Activated effector memory CD4-positive, alpha-beta T cell treated with Interleukin-2 at 50 U/mL for 16 hours (primary cell): ENCODE results near the gene TMTC1.

Experiments used
- DNase-seq: peaks from one replicate; pipeline ENCODE4 v3.0.0-alpha.2; 2020

TMTC1 gene

GRCh38 chr12:29778531-29778930 is 5.2 kb downstream of the TMTC1 start:
- no peak for DNase-seq

DNA sequence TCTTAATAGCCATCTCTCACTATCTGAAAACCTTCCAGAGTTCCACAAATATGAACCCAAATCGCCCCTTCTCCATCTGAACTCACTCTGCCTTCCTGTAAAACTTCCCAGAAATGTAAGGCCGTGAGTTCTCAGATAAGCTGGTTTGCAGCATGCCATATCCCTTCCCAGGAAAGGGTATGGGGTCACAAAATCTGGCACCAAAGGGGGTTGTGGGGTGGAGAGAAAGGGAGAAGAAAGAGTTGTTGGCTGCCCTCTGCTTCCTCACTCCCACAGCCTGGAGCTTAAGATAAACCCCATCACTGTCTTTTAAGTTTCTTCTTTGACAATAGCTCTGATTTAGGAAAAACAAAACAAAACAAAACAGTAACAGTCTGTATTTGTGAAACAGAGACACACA is 10.7 kb downstream of the TMTC1 start:
- no peak for DNase-seq

- DNase-seq = no peak
Observed at GRCh38 chr12:29771786-29772185, 12.0 kb downstream of the TMTC1 start.

- no peak for DNase-seq
Observed at GRCh38 chr12:29771165-29771564, 12.6 kb downstream of the TMTC1 start.

DNA sequence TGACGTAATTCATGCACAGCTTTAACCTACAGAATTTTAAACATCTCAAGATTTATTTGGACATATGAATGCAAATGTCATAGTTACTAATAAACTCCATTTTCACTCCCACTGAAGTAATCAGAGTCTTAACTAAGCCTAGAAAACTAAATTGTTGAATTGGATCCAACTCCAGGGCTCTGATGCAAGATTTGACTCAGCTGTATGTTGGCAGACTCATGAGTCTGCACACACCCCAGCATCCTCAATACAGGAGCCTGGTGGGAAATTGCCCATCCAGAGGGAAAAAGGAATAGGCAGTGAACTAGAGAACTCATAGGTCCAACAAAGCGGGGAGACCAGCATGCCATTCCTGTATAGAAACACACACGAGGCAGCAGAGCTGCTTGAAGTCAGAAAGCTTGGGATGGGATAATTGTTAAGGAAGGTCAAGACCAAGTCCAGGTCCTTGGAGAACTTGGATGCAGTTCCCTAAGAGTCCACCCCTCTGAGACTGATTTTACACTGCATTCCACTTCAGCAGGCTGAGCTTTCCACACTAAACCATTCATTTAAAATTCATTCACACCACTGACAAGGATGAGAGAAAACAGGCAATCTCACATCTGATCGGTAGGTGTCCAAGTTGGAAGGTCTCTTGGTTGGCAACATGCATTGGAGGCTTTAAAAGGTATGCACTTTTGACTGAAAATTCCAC is 14.4 kb downstream of the TMTC1 start:
- no peak for DNase-seq

DNA sequence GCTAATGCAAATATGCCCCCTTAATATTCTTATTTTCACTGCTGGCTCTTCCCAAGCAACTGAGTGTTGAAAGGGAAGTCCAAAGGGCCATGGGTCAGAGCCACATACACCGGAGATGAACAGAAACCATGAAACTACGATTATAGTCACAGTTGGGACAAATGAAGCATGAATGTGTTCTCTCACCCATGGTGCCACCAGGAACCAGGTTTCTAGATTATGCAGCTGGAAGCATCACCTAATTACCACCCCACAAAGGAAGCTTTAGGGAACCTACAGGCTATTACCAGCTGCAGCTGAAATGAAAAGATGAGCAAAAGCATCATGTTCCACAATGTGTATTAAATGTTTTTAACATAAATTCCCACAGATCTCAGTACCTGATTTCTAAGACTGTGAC is 15.4 kb downstream of the TMTC1 start:
- DNase-seq = no peak

DNA sequence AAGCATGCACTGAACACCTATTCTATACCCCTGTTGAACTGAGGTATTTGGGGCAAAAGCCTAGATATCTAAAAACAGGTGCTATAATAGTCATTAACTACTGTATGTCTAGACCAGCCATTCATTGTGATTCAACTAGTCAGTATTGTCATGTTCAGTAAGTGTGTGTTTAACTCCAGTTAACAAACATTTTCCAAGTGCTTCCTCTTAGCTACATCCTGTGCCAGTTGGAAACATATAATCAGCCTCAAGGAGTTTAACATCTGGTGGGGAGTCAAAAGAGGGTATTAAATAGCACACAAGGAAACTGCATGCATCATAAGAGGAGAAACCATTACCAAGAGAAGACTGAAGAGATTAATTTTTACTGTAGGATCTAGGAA is 20.4 kb downstream of the TMTC1 start:
- DNase-seq = no peak

DNA sequence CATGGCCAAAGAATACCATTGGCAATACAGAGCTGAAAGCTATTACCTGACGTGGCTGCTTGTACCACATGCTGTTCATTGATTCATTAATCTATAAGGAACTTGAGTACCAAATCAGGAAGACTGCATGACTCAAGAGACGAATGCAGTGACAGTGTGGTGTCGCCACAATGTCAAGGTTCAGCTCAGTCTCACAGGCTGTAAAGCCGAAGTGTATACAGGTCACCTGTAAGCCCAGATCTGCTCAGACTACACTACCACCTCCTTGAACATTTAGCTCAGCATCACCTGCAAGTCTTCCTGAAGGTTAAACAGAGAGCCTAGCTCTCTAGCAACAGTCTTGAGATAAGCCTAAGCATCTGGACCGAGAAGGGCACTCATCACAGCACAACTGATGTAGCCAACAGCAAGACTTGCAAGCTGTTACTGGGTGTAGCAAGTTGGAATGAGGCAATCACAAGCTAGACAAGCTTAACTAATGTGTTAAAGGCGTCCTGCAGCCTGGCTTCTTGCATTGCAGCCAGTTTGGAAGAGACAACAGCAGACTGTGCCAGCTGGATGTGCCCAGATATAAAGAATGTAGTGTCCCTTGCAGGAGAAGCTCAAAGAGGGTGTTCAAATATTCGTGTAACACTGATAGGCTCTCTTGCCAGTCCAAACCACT is 21.0 kb downstream of the TMTC1 start:
- no peak for DNase-seq

DNA sequence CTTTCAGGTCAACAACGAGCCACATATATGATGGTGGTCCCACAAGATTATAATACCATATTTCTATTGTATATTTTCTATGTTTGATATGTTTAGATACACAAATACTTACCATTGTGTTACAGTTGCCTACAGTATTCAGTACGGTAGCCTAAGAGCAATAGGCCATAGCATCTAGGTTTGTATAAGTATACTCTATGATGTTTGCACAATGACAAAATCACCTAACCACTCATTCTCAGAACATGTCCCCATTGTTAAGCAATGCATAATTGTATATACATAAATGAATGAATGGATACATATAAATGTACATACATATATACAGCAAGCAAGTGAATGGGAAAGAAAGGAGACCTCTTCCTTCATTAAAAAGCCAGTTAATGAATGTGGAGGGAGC is 23.8 kb downstream of the TMTC1 start:
- DNase-seq = no peak

DNA sequence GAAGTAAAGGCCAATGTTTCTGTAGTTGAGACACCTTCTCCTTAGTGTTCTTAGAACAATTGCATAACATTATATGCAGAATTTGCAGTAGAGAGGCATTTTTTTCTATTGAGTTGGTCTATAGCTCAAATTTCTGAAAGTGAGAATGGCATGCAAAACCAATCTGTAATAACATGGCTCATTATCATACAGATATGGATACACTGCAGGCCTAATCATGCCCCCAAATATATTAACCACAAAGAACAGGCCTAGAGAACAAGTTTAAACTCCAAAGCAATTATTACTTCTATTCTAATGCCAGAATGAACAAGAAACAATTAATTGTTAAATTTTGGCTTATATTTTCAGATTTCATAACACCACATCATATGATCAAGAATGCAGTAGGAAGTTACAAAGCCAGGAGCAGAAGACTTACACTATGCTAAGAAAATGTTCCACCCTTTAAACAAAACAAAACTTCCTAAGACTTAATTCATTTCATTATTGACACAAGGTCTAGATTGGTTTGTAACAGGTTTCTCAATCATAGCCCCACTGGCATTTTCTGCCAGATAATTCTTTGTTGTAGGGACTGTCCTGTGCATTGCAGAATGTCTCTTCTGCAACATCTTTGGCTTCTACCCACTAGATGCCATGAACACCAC is 26.9 kb downstream of the TMTC1 start:
- no peak for DNase-seq

DNA sequence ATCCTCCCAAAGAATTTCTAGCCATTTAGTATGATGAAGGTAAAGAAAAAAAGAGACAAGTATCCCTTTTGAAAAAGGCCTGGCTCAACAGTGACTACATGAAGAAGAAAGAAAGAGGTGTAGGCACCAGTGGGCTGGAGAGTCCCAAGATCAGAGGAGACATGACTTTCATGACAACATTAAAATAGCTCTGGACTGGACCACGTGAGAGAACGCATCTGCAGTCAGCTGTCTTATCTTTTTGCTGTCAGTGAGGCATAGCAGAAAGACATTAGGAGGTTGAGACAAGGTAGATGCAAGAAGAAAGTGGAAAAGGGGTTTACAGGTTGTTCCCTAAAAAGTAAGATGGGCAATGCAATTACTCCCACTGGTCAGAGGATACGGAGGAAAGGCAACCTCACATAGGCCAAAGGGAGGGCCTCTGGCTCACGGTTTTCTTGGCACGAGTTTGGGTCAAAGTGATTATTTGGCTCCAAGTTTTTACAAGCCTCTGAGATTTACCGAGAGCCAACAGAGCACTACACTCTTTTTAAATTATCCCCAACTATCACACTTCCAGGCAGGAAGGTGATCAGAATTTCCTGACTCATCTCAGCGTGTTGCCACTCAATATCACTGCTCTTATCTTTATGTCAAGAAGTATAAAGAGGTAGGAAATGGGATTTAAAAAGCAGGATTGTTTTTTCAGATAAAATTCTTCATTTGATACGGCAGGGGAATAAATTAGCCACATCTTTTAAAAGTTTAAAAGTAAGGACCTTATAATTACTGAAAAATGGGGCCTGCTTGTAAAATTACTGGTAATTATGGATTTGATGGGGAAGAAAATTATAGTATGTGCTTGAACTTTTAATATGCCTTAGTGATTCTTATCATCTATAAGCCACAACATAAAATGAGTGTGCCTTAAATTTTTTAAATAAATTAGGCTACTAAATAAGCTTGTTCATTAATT is 29.2 kb downstream of the TMTC1 start:
- DNase-seq = no peak

DNA sequence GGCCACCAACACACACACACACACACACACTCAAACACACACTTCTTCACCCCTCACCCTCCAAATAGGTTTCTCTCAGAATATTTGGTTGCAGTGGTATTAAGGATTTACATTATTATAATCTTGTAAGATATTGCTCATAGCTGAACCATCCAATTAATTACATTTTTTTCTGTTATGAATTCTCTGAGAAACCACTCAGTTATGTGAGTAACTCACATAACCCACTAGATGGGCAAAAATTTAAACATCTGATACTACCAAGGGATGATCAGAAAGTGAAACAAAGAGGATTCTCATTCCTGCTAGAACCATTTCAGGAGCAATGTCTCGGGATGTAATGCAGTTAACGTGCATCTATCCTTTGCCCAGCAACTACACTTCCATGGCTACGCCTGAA is 31.6 kb downstream of the TMTC1 start:
- no peak for DNase-seq

DNA sequence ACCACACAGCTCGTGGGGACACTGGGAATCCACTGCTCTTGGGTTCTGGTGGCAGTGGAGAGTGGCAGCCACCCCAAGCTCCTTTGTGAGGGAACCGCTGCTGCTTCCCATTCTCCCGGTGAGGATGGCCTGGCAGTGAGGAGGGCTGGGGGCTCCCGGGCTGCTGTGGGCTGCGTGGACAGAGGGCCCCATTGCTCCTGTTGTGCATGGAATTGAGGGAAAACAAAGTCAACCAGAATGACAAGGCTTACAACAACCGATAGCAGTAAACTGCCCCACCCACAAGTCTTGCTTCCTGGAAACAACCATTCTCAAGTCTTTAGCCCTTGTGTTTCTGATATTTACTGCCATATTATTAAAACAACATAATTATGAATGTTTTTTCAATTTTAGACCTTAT is 32.1 kb downstream of the TMTC1 start:
- DNase-seq = no peak

GRCh38 chr12:29750928-29751220 is 32.9 kb downstream of the TMTC1 start:
- DNase-seq = no peak

GRCh38 chr12:29750131-29750927 is 33.4 kb downstream of the TMTC1 start:
- no peak for DNase-seq

DNA sequence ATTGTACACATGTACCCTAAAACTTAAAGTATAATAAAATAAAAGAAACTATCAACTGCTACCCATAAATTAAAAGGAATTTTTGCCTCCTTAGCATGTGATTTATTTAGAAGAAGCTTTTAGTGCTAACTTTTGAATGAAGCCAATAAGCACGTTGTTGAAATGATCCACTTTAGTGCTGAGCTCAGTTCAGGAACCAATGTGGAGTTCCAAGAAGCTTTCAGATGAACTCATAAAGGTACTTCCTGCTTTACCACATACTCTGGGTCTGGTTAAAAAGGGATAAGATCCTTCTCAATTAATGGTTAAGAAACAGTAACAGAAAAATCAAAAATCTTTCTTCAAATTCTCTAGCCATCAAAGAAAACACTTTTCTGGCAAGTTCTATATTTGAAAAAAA is 39.4 kb downstream of the TMTC1 start:
- no peak for DNase-seq

GRCh38 chr12:29743801-29744200 is 39.9 kb downstream of the TMTC1 start:
- DNase-seq = no peak

DNA sequence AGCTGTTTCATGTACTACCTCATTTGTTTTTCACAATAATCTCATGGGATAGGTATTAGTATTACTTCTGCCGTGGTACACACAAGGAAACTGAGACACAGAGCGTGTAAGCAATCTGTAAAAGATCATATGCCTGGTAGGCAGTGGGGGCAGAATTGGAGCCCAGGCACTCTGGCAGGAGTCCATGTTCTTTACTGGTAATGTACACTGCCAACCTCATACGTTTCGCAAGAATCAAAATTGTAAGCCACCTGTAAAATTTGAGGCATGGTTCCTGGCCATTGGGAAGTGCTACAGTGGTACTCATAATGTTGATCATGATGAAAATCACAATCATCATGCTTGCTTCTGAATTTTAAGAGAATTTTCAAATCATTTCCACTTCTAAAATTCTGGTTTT is 40.7 kb downstream of the TMTC1 start:
- no peak for DNase-seq

DNA sequence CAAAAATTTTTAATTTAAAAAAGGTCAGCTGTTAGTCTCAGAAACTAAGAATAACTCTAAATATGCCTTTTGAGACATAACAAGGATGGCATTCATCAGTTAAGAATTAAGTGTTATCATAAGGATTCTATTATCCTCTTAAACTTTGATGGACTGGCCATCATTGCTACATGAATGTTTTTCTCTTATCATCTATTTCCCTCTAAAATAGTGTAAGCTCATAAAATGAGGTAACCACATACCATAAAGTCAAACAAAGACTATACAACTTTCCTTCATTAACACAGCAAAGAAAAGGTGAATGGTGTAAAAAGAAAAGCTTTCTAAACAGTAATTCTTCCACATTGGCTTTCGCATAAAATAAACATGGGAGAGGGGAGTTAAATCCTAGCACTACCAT is 41.1 kb downstream of the TMTC1 start:
- DNase-seq = no peak

GRCh38 chr12:29741342-29742241 is 42.1 kb downstream of the TMTC1 start:
- DNase-seq = no peak

DNA sequence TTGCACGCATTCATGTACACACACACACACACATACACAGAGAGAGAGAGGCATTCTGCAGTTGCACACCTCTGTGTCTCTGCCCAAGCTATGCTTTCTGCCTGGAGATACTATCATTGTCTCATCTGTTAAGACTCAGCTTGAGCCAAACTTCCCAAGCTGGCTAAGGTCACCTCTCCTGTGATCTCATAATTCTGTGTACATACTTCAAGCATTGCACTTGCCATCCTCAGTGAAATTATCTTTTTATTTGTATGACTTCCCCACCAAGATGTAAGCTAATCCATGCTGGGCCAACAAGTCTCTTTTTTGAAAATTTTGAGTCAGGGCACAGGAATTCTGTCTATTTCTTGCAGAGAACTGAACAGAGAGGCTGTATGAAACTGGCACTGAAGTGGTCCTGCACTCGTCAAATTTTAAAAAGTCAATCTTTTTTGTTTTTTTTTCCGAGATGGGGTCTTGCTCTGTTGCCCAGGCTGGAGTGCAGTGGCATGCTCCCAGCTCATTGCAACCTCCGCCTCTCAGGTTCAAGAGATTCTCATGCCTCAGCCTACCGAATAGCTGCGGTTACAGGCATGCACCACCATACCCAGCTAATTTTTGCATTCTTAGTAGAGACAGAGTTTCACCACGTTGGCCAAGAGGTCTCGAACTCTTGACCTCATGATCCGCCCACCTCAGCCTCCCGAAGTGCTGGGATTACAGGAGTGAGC is 44.3 kb downstream of the TMTC1 start:
- no peak for DNase-seq
